NCI-H510A treated with DMSO at 0.1 percent for 48 hours (cell line): ENCODE results near the gene FNDC5.
"Not testable (repeated sequence)": the region's sequence is repeated elsewhere in the genome, so short reads cannot be mapped to it uniquely, and the experiment has no call there.

ENCODE experiments used
- DNase-seq: peaks from one replicate; lab custom pipeline; 2025; lab: John Stamatoyannopoulos, UW

The FNDC5 gene

DNA sequence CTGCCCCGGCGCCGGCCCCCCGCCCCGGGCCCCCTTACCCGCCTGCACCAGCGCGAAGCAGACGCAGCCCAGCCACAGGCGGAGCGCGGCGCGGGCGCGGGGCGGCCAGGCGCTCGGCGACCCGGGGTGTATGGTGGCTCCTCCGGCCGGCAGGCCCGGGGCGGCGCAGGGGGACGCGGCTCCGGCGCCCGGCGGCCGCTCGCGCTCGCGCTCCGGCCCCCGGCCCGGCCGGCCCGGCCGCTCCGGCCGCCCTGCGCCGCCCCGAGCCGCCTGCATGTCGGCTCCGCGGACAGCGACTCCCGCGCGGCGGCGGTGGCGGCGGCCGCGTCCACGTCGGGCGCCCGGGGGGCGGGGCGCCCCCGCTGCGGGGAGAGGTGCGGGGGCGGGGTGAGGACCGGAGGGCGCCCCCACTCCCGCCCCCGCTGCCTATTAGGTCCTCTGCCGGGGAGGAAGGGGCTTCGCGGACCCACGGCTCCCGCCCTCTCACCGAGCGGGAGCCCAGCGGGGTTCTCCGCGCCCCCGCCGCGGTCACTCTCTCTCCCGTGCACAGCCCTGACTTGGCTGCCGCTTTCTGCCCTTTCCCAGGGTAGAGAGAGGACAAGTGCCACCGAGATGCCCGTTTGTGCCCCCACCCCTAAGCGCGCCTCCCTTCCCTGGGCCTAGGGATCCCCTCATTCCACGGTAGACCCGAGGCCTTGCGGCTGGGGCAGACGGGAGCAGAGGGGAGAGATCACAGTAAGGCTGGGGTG, at the start of gene FNDC5:
Gene FNDC5, minus strand, starts transcription at position 298 of the 749 bp plus-strand sequence.
- no peak for DNase-seq

DNA sequence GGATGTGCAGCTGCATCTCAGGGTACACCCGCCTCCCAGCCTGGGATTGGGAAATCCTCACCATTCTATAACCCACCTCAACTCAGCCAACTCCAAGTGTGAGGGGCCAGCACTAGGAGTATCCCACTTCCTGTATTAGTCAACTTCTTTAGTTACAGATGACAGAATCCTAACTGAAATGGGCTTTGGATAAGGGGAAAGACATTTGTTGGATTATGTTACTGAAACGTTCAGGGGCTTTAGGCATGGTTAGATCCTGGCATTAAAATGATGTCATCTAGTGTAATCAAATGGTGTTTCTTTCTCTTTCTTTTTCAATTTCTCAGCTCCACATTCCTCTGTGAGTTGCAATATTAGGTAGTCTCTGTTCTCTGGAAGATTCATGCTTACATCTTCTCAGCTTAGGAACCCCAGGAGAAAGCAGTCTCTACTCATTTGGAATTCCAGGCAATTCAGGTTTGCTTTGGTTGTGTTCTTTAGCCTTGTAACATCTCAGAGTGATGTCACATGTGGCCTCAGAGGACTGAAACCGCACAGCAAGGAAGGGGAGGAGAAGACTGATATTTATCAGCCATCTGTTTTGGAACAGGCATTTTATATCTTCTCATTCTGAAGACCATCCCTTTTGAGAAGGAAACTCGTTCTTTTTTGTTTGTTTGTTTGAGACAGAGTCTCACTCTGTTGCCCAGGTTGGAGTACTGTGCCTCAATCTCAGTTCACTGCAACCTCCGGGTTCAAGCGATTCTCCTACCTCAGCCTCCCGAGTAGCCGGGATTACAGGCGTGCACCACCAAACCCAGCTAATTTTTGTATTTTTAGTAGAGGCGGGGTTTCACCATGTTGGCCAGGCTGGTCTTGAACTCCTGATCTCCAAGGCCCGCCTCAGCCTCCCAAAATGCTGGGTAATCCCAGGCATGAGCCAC, 49.4 kb upstream of the FNDC5 start:
- DNase-seq = no peak

DNA sequence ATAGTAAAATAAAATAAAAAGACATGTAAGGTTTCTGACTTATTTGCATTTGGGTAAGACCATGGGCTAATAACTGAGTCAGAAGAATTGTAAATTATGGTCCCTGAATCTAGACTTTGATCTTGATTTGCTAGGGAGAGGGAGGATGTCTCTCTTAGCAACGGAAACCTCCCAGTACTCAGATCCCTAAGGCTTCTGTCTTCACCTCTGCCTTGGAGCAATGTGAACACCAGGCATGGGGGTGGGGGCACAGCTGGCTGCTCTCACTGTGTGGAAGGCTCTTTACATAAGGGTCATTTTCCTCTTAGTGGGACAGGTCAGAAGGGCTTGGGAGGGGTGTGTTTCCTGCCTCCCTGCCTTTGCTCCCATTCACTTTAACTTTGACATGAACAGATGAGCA, 47.5 kb upstream of the FNDC5 start:
- no peak for DNase-seq

DNA sequence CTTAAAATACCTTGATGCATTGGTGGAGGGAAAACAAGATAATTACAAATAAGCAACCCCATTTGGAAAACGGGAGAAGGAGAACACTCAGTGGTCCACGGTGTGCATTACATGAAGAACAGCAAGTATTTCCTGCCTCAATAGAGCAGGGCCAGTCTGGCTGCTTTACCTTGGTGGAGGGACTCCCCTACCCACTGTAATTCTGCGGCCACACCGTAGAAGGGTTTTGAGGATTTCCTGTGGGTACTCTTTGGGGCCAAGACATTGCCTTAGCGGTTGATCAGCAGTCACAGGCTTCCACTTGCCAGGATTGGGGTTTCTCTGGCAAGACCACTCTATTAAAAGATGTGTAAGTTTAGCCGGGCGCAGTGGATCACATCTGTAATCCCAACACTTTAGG, 46.8 kb upstream of the FNDC5 start:
- DNase-seq = no peak

DNA sequence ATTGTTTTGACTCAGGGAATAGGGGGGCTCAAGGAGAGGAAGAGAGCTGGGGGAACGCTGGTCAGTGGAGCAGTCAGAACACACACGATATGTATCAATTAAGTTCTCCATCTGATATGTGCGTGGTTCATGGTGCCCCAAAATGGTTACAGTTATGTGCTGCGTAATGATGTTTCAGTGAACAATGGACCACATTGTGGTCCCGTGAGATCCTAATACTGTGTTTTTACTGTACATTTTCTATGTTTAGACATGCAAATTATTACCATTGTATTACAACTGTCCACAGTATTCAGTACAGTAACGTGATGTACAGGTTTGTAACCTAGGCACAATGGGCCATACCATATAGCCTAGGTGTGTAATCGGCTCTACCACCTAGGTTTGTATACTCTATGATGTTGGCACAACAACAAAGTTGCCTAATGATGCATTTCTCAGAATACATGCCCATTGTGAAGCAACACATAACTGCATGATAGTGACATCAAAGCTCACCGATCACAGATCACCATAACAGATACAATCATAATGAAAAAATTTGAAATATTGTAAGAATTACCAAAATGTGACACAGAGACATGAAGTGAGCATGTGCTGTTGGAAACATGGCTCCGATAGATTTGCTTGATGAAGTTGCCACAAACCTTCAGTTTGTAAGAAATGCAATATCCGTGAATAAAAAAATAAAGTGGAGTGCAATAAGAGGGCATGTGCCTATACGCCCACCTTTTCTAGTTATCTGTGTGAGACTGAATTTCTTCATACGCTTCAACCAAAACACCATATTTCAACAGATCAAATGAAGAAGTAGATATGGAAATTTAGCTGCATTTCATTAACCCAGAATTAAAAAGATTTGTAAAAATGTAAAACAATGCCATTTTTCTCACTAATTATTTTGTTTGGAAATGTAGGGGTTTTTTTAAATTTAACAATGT, 45.3 kb upstream of the FNDC5 start:
- DNase-seq = no peak

DNA sequence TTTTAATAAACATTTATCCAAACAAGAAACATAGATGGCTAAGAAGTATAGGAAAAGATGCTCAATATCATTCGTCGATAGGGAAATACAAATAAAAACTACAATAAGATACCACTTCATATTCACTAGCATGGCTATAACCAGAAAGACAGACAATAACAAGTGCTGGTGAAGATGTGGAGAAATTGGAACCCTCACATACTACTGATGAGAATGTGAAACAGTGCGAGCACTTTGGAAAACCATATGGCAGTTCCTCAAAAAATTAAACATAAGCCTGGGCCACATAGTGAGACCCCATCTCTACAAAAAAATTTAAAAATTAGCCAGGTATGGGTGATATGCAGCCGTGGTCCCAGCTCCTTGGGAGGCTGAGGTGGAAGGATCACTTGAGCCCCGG, 39.6 kb upstream of the FNDC5 start:
- no peak for DNase-seq

DNA sequence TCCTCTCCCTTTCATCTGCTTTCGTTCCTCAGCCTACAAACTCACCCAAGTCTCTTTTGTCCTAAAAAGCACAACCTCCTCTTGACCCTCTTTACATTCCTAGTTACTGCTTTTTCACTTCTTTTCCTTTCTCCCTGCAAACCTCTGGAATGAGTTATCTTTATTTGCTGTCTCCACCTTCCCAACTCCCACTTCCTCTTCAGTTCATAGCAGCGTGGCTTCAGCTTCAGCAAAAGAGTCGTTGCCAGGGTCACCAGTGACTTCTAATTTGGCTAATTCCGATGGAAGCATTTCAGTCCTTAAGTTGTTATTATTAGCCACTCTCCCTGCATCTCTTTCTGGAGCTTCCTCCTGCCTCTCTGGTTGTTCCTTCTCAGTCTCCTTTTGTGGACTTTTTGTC, 36.7 kb upstream of the FNDC5 start:
- DNase-seq = no peak

DNA sequence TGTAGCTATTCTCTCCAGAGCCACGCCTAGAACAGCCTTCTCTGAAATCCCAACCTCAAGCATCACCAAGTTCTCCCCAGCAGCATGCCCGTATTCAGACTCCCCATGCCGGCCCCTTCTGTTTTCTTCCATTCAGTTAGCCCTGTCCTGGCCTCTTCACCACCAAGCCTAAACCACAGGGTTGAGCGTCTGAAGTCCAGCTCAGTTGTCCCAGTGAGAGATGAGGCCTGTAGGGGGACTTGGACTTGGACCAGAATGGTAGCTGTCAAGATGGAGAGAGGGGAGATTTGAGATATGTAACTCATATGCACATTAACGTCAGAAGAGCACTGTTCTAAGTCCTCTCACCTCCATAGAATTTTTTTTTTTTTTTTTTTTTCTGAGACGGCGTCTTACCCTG, 35.9 kb upstream of the FNDC5 start:
- no peak for DNase-seq

DNA sequence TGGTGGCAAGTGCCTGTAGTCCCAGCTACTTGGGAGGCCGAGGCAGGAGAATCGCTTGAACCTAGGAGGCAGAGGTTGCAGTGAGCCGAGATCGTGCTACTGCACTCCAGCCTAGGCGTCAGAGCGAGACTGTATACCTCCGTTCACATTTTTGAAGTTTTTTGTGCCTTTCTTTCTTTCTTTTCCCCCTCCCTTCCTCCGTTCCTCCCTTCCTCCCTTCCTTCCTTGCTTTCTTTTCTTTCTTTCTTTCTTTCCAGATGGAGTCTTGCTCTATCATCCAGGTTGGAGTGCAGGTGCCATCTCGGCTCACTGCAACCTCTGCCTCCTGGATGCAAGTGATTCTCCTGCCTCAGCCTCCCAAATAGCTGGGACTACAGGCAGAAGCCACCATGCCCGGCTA, 34.9 kb upstream of the FNDC5 start:
- DNase-seq = not testable (repeated sequence)

DNA sequence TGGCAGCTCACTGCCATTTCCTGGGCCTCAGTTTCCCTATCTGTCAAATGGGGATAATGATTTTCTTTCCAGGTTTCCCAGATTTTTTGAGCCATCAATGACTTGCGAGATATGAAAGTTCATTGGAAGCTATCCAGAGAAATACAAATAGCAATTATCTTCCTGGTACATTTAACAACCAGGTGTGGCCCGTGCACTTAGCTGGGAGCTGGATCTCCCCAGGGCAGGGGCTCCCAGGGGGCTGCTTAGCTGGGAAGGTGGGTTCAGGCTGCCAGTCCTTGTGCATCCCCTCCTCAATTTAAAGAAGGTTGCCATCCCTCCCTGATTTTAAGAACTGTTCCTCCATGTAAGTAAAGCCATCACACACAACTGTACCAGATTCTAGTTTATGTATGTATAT, 34.1 kb upstream of the FNDC5 start:
- no peak for DNase-seq

DNA sequence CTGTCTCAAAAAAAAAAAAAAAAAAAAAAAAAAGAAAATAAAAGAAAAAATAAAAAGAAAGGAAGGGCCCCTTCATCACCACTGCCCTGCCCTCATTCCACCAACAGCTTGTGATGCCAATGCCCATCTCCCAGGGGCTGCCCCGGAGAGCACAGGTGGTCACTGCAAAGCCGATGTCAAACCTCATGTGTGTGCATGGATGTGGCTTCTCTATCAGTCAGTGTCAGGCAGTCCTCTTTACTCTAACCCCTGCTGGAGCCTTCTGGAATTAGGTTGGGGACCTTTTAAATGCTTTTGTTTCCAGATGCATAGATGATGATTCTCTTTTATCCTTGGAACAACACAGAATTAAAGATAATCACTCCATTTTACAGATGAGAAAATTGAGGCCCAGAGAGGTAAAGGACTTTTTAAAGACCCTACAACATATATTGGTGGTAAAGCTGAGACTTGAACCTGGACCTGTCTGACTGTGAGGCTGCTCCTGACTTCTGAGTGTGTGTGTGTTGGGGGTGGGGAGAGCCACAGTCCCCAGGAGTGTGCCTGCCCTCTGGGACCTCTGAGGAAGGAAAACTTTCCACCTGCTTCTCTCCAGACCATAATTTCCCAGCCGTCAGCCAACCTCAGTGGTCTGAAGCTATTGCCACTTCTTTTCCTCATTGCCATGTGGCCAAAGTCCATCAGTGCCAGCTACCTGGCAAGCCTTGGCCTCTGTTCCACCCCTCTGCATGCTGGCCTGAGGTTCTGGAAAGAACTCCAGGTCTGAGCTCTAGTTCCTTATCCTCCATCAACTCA, 33.5 kb upstream of the FNDC5 start:
- no peak for DNase-seq

DNA sequence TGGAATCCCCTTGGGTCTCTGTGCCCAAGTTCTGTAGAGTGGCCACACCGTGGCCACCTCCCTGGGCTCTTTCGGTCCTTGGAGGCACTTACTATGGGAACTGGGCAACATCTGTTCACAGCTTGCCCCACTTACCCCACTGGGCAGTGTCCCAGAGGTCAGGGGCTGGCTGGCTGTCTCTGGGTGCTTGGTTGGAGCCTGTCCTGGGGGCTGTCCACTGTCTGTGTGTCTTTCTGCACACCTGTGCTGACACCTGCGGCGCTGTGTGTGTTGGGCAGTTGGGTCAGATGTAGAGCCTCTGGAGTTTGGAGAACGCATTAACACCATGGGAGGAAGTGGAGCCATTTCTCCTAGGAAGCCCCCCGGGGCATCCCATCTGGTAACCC, 31.8 kb upstream of the FNDC5 start:
- DNase-seq = no peak

DNA sequence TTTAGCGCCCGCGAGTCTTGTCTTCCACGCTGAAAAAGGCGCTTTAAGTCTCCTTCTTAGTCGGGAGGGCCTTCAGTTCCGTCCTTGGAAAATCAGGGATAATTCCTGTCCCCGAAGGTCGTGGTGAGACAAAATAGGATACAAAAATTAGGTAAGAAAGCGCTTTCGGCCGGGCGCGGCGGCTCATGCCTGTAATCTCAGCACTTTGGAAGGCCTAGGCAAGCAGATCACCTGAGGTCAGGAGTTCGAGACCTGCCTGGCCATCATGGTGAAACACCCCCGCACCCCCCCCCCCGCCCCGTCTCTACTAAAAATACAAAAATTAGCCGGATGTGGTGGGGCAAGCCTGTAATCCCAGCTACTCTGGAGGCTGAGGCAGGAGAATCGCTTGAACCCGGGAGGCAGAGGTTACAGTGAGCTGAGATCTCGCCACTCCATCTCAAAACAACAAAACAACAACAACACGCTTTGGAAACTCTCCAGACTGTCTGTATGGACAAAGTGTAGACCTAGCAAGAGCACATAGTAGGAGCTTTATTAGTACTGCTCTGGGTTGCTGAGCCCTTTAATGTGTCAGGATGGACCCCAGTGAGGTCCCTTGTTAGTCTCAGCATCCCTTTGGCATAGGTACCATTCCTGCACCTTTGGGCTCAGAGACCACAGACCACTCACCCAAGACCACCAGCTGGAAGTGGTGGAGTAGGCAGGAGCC, 31.3 kb upstream of the FNDC5 start:
- no peak for DNase-seq

DNA sequence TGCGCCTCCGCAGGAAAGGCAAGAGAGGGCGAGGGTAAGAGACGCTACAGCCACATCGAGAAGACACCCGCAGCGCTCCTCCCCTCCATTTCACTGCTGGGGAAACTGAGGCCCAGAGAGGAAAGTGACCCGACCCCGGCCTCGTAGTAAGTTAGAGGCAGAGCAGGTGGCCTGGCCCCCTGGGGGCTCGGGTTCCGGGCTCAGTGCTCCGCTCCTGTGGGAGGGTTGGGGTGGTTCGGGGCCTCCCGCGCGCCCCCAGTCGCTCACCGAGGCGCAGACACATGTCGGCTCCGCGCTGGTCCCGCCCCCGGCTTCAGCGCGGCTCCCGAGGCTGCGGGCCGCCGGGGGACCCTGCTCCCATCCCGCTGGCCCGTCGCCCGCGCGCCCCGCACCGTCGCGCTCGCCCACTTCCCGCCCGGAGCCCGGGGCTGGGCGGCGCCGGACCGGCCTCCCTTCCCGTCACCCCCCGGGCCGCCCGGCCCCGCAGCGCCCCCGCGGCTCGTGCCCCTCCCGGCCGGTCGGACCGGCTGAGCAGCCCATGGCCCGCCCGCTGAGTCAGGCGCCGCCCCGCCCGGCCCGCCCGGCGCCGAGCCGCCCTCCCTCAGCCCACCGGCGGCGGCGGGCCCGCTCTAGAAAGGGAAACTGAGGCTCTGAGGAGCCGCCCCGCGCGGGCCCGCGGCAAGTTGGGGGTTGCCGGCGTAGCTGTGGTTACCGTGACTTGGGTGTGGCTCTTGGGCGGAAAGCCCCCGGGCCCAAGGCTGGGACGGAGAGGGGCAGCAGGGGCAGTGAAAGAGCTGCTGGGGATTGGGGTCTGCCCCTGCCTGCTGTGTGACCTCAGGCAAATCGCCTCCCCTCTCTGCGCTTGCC, 30.5 kb upstream of the FNDC5 start, which contains the start of gene TMEM54:
Gene TMEM54, minus strand, starts transcription at position 434 of the 867 bp plus-strand sequence. Its CDS starts 151 bp downstream, at position 283.
- peak; percentile 54 for DNase-seq

DNA sequence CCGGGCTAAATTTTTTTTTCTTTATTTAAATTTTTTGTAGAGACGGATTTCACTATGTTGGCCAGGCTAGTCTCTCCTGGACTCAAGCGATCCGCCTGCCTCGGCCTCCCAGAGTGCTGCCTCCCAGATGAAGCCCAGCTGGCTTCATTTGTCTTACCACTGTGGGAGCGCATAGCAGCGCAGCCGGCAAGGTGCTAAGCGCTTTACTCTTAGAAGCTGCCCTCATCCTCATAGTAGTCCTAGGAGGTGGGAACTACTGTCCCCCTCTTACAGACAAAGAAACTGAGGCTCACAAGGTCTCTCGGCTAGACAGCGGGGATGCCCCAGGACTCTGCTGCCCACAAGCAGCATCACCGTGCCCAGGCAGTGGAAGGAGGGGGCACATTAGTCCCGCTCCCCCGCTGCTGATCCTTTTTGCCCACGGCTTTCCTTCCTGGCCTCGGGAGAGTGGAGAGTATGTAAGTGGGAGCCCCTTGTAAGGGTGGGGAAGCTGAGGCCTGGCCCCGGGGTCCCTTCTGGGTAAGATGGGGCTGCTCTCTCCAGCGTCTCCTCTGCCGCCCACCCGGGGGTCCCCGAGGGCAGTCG, 29.8 kb upstream of the FNDC5 start:
- DNase-seq = no peak

DNA sequence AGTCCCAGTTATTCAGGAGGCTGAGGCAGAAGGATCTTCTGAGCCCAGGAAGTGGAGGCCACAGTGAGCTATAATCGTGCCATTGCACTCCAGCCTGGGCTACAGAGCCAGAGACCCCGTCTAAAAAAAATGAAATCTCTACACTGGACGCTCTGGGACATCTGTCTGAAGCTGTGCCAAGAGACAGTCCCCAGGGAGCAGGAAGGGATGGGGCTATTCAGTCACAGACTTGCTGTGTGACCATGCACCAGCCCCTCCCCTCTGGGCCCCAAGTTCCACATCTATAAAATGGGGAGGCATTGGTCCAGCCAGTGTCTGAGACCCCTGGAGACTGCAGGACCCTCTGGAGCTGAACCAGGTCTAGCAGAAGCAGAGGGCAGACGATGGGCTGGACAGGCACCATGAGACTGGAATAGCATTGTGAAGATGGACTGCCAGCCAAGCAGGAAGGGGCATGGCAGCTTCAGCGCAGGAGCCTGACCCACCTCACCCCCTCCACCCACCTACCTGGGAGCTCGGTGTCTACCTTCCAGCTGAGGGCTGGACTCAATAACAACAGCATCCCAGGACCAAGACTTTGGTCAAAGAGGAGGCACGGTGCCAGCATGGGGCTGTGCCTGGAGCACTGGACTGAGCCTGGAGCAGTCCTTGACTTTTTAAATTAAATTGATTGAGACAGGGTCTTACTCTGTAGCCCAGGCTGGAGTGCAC, 29.0 kb upstream of the FNDC5 start:
- no peak for DNase-seq

DNA sequence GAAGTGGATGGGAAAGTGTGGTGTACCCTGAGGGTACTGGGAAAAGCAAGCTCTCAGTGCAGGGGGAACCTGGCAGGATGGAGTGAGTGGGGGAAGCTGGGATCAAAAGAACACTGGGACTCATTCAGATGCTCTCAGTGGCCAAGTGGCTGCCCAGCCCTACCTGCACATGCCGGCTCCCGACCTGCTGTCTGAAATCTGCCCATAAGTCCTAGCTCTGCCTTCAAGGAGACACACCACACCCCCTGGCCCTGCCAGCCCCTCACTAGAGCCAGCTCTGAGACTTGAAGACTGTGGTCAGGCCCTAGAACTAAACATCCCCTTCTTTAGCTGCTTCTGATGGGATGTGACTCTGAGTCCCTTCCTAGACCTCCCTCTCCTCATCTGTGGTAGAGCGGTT, 28.2 kb upstream of the FNDC5 start:
- no peak for DNase-seq

DNA sequence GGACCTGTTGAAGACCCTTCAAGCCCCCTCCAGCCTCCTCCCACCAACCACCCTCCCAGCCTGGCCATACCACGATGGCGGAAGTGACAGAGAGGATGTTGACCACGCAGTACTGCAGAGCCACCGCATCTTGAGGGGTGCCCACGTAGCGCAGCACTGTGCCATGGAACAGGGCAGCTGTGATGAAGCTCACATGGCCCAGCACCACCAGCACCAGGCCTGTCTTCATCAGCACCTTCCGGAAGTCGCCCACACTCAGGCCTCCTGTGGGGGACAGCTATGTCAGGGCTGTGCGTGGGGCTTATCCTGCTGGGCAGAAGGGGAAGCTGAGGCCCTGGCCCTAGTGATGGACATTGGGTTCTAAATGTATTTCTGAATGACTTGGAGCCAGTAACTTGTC, 27.3 kb upstream of the FNDC5 start:
- no peak for DNase-seq
